Keratinocyte (primary cell): ENCODE data around the gene NPAS3.

Experiments
- EZH2 ChIP-seq: IDR thresholded peaks from one replicate; pipeline ENCODE4 v1.6.1; 2012; ENCODE audit warnings: inconsistent platforms, mild to moderate bottlenecking, low read length, moderate library complexity
- TF ChIP-seq, protein P1 (sequence below), 3 experiments: IDR thresholded peaks in 1 of 3; conservative IDR thresholded peaks in 1 of 3; optimal IDR thresholded peaks in 1 of 3; 2 replicates in 2 of 3; 3 replicates in 1 of 3; pipeline versions ENCODE3 to v1.5.1; 2011; ENCODE audit warnings: low read length in 3 of 3, mild to moderate bottlenecking in 3 of 3, moderate library complexity in 2 of 3, control low read depth in 1 of 3, inconsistent platforms in 1 of 3; ENCODE audit not compliant: insufficient read depth in 2 of 3; ENCODE audit errors: extremely low read depth in 1 of 3

DNA sequence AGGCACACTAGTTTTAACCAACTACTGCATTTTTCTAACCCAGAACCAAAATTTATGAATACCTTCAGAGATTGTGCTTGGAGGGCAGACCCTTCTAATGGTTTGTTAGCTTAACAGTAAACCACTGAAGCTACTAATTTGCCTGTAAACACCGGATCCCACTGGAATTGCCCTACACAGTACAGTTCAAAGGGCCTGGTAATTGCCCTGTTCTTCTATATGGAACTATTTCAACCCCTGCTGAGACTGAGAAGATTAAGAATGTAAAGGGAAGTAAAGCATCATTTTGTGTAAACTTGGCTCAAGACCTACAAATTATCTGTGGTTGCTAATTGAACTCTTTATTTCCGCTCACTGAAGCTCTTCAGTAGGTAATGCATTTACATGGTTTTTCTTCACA lies 468.1 kb downstream of the NPAS3 start:
- no peak for TF ChIP-seq EZH2
- TF ChIP-seq, protein P1, sequence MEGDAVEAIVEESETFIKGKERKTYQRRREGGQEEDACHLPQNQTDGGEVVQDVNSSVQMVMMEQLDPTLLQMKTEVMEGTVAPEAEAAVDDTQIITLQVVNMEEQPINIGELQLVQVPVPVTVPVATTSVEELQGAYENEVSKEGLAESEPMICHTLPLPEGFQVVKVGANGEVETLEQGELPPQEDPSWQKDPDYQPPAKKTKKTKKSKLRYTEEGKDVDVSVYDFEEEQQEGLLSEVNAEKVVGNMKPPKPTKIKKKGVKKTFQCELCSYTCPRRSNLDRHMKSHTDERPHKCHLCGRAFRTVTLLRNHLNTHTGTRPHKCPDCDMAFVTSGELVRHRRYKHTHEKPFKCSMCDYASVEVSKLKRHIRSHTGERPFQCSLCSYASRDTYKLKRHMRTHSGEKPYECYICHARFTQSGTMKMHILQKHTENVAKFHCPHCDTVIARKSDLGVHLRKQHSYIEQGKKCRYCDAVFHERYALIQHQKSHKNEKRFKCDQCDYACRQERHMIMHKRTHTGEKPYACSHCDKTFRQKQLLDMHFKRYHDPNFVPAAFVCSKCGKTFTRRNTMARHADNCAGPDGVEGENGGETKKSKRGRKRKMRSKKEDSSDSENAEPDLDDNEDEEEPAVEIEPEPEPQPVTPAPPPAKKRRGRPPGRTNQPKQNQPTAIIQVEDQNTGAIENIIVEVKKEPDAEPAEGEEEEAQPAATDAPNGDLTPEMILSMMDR (optimal IDR thresholded peaks at IDR 0.05 in 1 of 3, IDR thresholded peaks at IDR 0.05 in 1 of 3, conservative IDR thresholded peaks at IDR 0.05 in 1 of 3; ENCODE audit: extremely low read depth in 1 of 3, insufficient read depth in 2 of 3, low read length in 3 of 3) = no peak
